IMR-90 (cell line): ENCODE data around the gene LAIR1. TPM values are rescaled to one million over a fixed set of nuclear protein-coding genes. Genes with fewer than 3 reads are reported as not detected.

Experiments
- ATAC-seq: fragments of 200-7000 bp; cut with Tn5 transposase; 2 replicates; pipeline ENCODE4 v1.9.1; 2020; ENCODE audit warnings: low read depth, mild to moderate bottlenecking, moderate library complexity
- BruUV-seq: library from RNA; stranded (reverse); fragments of 400-500 nt; replicated peaks from 2 replicates; lab custom pipeline; 2021; lab: Mats Ljungman, UMichigan
- CTCF ChIA-PET: fragments of 300-600 bp; formaldehyde crosslinking; extraction: SDS; loops from one replicate; lab custom pipeline; 2021; ENCODE audit warnings: antibody characterized with exemption; lab: Yijun Ruan, JAX
- POLR2A ChIA-PET: fragments of 300-600 bp; sonication (Branson Sonifier 250); formaldehyde crosslinking; loops from one replicate; lab custom pipeline; 2022; ENCODE audit warnings: antibody characterized with exemption; ENCODE audit not compliant: unreplicated experiment; lab: Charles Lee
- DNase-seq: peaks from one replicate; pipeline ENCODE4 v3.0.0; 2013
- H2AFZ ChIP-seq: replicated peaks from 2 replicates; pipeline ENCODE3; 2013; ENCODE audit warnings: low read length, mild to moderate bottlenecking; ENCODE audit not compliant: poor library complexity
- H2AK5ac ChIP-seq: 2 replicates; pipeline ENCODE4 v1.6.1; 2013; ENCODE audit warnings: low read depth, low read length, inconsistent platforms
- H2AK9ac ChIP-seq: replicated peaks from 2 replicates; pipeline ENCODE3; 2013; ENCODE audit warnings: mild to moderate bottlenecking, low read depth, low read length, moderate library complexity; ENCODE audit not compliant: poor library complexity
- H2BK120ac ChIP-seq: 2 replicates; pipeline ENCODE4 v1.6.1; 2013; ENCODE audit warnings: low read depth, low read length, inconsistent platforms
- H2BK15ac ChIP-seq: 3 replicates; pipeline ENCODE4 v1.6.1; 2013; ENCODE audit warnings: low read depth, low read length, inconsistent platforms
- H2BK20ac ChIP-seq: 2 replicates; pipeline ENCODE4 v1.6.1; 2013; ENCODE audit warnings: low read depth, mild to moderate bottlenecking, inconsistent platforms, low read length, moderate library complexity
- H2BK5ac ChIP-seq: 2 replicates; pipeline ENCODE4 v1.6.1; 2013; ENCODE audit warnings: mild to moderate bottlenecking, low read depth, low read length, inconsistent platforms; ENCODE audit not compliant: poor library complexity, severe bottlenecking
- H3K14ac ChIP-seq: replicated peaks from 2 replicates; pipeline ENCODE4 v1.6.1; 2013; ENCODE audit warnings: low read depth, low read length, inconsistent platforms
- H3K18ac ChIP-seq: 2 replicates; pipeline ENCODE4 v1.6.1; 2013; ENCODE audit warnings: low read depth, low read length, control low read depth
- H3K23ac ChIP-seq: 2 replicates; pipeline ENCODE4 v1.6.1; 2013; ENCODE audit warnings: low read depth, low read length, inconsistent platforms
- H3K27ac ChIP-seq: 2 replicates; pipeline ENCODE4 v1.5.1; 2013; ENCODE audit warnings: mild to moderate bottlenecking, control low read depth, low read length; ENCODE audit not compliant: insufficient read depth
- H3K27me3 ChIP-seq: 2 replicates; pipeline ENCODE4 v1.6.1; 2013; ENCODE audit warnings: low read length; ENCODE audit not compliant: control insufficient read depth, insufficient read depth
- H3K36me3 ChIP-seq: 2 replicates; pipeline ENCODE4 v1.6.1; 2013; ENCODE audit warnings: low read length, mixed read lengths; ENCODE audit not compliant: control insufficient read depth, insufficient read depth
- H3K4ac ChIP-seq: 2 replicates; pipeline ENCODE4 v1.6.1; 2013; ENCODE audit warnings: low read depth, low read length, inconsistent platforms
- H3K4me1 ChIP-seq: 2 replicates; pipeline ENCODE4 v1.6.1; 2013; ENCODE audit warnings: low read length, mixed read lengths; ENCODE audit not compliant: control insufficient read depth, insufficient read depth
- H3K4me2 ChIP-seq: 2 replicates; pipeline ENCODE4 v1.6.1; 2013; ENCODE audit warnings: low read depth, mild to moderate bottlenecking, control low read depth, low read length, moderate library complexity
- H3K4me3 ChIP-seq: 2 replicates; pipeline ENCODE4 v1.5.1; 2013; ENCODE audit warnings: low read depth, mild to moderate bottlenecking, control low read depth, low read length, moderate library complexity; ENCODE audit not compliant: insufficient read depth
- H3K56ac ChIP-seq: 2 replicates; pipeline ENCODE4 v1.6.1; 2013; ENCODE audit warnings: low read length, inconsistent platforms; ENCODE audit not compliant: insufficient read depth; ENCODE audit errors: extremely low read depth
- H3K79me1 ChIP-seq, 2 experiments: 2 replicates each; pipeline ENCODE4 v1.6.1; 2013; ENCODE audit warnings: low read length in 2 of 2, inconsistent platforms in 1 of 2, low read depth in 1 of 2
- H3K9ac ChIP-seq: 2 replicates; pipeline ENCODE4 v1.6.1; 2013; ENCODE audit warnings: low read depth, low read length, control low read depth
- H3K9me1 ChIP-seq: 2 replicates; pipeline ENCODE4 v1.6.1; 2013; ENCODE audit warnings: low read length, inconsistent platforms; ENCODE audit not compliant: insufficient read depth
- H3K9me3 ChIP-seq: 2 replicates; pipeline ENCODE4 v1.6.1; 2013; ENCODE audit warnings: low read length; ENCODE audit not compliant: control insufficient read depth, insufficient read depth
- H4K20me1 ChIP-seq: 2 replicates; pipeline ENCODE4 v1.6.1; 2013; ENCODE audit warnings: low read length, inconsistent platforms; ENCODE audit not compliant: insufficient read depth
- H4K5ac ChIP-seq: 2 replicates; pipeline ENCODE4 v1.6.1; 2013; ENCODE audit warnings: mild to moderate bottlenecking, low read depth, low read length, control low read depth
- H4K8ac ChIP-seq, 2 experiments: 2 replicates each; pipeline ENCODE4 v1.6.1; 2013; ENCODE audit warnings: low read depth in 2 of 2, low read length in 2 of 2, control low read depth in 1 of 2, inconsistent platforms in 1 of 2
- H4K91ac ChIP-seq: 2 replicates; pipeline ENCODE4 v1.6.1; 2013; ENCODE audit warnings: low read depth, low read length, inconsistent platforms; ENCODE audit not compliant: insufficient read depth
- BHLHE40 ChIP-seq: fragments of 150-350 bp; IDR thresholded peaks from 2 replicates; pipeline ENCODE4 v1.6.1; 2016; ENCODE audit warnings: mild to moderate bottlenecking, low read depth, low read length
- CEBPB ChIP-seq: IDR thresholded peaks from 2 replicates; pipeline ENCODE4 v1.6.1; 2012; ENCODE audit warnings: low read depth, low read length, improper control_type of control experiment
- MAFK ChIP-seq: IDR thresholded peaks from 2 replicates; pipeline ENCODE4 v1.6.1; 2012; ENCODE audit warnings: low read depth, low read length, improper control_type of control experiment
- MXI1 ChIP-seq: IDR thresholded peaks from 2 replicates; pipeline ENCODE4 v1.6.1; 2012; ENCODE audit warnings: low read depth, mild to moderate bottlenecking, low read length, moderate library complexity, borderline replicate concordance
- NFE2L2 ChIP-seq: fragments of 150-350 bp; IDR thresholded peaks from 2 replicates; pipeline ENCODE4 v1.6.1; 2016; ENCODE audit warnings: low read depth, mild to moderate bottlenecking, low read length
- POLR2A ChIP-seq: IDR thresholded peaks from 2 replicates; pipeline ENCODE4 v1.6.1; 2012; ENCODE audit warnings: mild to moderate bottlenecking, low read depth, low read length
- RFX5 ChIP-seq: IDR thresholded peaks from 2 replicates; pipeline ENCODE4 v1.8.0; 2012; ENCODE audit warnings: low read depth, mild to moderate bottlenecking, low read length, moderate library complexity
- WGBS, 2 experiments: methylation state at CpG; one replicate each; pipeline versions ENCODE4 v1.1.5 to v1.1.7; 2013; ENCODE audit warnings: missing lambda C conversion rate in 2 of 2; ENCODE audit not compliant: insufficient read length in 1 of 2; ENCODE audit errors: extremely low coverage in 2 of 2; 5-methylcytosine and 5-hydroxymethylcytosine counted together
- dilution Hi-C: fragments of 300-500 bp; cut with HindIII; formaldehyde crosslinking; loops from one replicate; pipeline ENCODE4 v1.14.3; 2018; ENCODE audit warnings: low sequenced_read_pairs; ENCODE audit not compliant: unreplicated experiment
- in situ Hi-C: fragments of 300-500 bp; cut with MboI; formaldehyde crosslinking; loops from 3 replicates; pipeline ENCODE4 v1.14.3; 2019; ENCODE audit warnings: low sequenced_read_pairs, inconsistent platforms, mixed read lengths
- intact Hi-C: fragments of 100-400 bp; cut with micrococcal nuclease; formaldehyde crosslinking; loops from 2 replicates; pipeline ENCODE4 v1.10.0; 2022
- polyA plus RNA-seq, 3 experiments: library from polyadenylated mRNA; depleted of rRNA; stranded (reverse); fragments of >200 nt; gene quantifications; 2 replicates each; pipeline ENCODE4 v1.2.3, GENCODE V29; 2012; ENCODE audit warnings: low replicate concordance in 1 of 3
- total RNA-seq: library from RNA; depleted of rRNA; stranded (reverse); fragments of >200 nt; gene quantifications from 2 replicates; pipeline ENCODE4 v1.2.3, GENCODE V29; 2012
- TF ChIP-seq, protein P1 (sequence below): fragments of 150-350 bp; IDR thresholded peaks from 2 replicates; pipeline ENCODE4 v1.6.1; 2017; ENCODE audit warnings: mild to moderate bottlenecking, antibody characterized with exemption, low read length, low read depth
- TF ChIP-seq, protein P2 (sequence below): conservative IDR thresholded peaks from 2 replicates; pipeline ENCODE4 v1.5.1; 2012; ENCODE audit warnings: mild to moderate bottlenecking, low read depth, low read length, improper control_type of control experiment
- TF ChIP-seq, protein P3 (sequence below): fragments of 150-350 bp; IDR thresholded peaks from 2 replicates; pipeline ENCODE4 v1.6.1; 2016; ENCODE audit warnings: low read depth, mild to moderate bottlenecking, low read length, moderate library complexity, borderline replicate concordance

Gene LAIR1
- total and polyA plus RNA-seq, 2 of the 4 experiments (the other 2 are of a cell fraction) = not detected

DNA sequence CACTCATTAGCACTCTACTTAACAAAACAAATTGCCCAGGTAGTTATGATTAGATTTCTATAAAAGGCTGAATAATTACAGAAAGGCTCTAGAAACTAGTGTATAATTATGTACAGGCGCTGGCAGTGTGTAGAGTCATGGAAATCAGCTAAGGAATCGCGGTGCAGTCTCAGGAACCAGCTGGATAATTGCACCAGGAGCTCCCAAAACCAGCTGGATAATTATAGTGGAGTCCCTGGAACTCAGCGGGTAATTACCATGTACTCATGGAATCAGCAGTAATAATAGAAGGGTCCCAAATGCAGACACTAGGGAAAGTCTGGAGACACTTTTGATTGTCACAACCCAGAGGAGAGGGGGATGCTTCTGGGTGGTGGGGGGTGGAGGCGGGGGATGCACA, 27.4 kb upstream of the LAIR1 start:
- H3K27ac ChIP-seq = no peak overlapping the region
- no peak overlapping the region for H3K4me3 ChIP-seq
- no peaks in the 10 kb centered on the region; the same call in 1 of the 2 replicates for H3K27me3 ChIP-seq
- H2AK5ac ChIP-seq = no peak overlapping the region
- ATAC-seq = no peak
- H4K5ac ChIP-seq = no peak overlapping the region
- no peak overlapping the region for H2BK120ac ChIP-seq
- no peak overlapping the region for H2AK9ac ChIP-seq
- no peak overlapping the region for H3K4me2 ChIP-seq
- in situ Hi-C loops (no loop called here), intact Hi-C loops (no loop called here), dilution Hi-C loops (no loop called here)
- H3K14ac ChIP-seq = no peak overlapping the region
- H4K91ac ChIP-seq = no peak overlapping the region
- no peak overlapping the region for H2BK20ac ChIP-seq
- no peak overlapping the region for H3K56ac ChIP-seq
- no peak overlapping the region for H2AFZ ChIP-seq
- no peak overlapping the region for H3K18ac ChIP-seq
- ChIA-PET CTCF (interaction anchor here (1.5 kb wide), 1 partner anchor 10 kb away, joined by 7 read pairs; no protein-coding TSS in a partner anchor), POLR2A (no interaction called here)
- BruUV-seq = no TSS peak
- TF ChIP-seq, protein P1, sequence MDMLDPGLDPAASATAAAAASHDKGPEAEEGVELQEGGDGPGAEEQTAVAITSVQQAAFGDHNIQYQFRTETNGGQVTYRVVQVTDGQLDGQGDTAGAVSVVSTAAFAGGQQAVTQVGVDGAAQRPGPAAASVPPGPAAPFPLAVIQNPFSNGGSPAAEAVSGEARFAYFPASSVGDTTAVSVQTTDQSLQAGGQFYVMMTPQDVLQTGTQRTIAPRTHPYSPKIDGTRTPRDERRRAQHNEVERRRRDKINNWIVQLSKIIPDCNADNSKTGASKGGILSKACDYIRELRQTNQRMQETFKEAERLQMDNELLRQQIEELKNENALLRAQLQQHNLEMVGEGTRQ = no peak
- TF ChIP-seq, protein P2, sequence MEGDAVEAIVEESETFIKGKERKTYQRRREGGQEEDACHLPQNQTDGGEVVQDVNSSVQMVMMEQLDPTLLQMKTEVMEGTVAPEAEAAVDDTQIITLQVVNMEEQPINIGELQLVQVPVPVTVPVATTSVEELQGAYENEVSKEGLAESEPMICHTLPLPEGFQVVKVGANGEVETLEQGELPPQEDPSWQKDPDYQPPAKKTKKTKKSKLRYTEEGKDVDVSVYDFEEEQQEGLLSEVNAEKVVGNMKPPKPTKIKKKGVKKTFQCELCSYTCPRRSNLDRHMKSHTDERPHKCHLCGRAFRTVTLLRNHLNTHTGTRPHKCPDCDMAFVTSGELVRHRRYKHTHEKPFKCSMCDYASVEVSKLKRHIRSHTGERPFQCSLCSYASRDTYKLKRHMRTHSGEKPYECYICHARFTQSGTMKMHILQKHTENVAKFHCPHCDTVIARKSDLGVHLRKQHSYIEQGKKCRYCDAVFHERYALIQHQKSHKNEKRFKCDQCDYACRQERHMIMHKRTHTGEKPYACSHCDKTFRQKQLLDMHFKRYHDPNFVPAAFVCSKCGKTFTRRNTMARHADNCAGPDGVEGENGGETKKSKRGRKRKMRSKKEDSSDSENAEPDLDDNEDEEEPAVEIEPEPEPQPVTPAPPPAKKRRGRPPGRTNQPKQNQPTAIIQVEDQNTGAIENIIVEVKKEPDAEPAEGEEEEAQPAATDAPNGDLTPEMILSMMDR = no peak
- TF ChIP-seq POLR2A (no peak), MAFK (no peak), RFX5 (no peak), NFE2L2 (no peak), MXI1 (no peak), BHLHE40 (no peak), CEBPB (no peak)
- TF ChIP-seq, protein P3, sequence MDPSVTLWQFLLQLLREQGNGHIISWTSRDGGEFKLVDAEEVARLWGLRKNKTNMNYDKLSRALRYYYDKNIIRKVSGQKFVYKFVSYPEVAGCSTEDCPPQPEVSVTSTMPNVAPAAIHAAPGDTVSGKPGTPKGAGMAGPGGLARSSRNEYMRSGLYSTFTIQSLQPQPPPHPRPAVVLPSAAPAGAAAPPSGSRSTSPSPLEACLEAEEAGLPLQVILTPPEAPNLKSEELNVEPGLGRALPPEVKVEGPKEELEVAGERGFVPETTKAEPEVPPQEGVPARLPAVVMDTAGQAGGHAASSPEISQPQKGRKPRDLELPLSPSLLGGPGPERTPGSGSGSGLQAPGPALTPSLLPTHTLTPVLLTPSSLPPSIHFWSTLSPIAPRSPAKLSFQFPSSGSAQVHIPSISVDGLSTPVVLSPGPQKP = no peak
- no peaks in the 10 kb centered on the region for H3K9me3 ChIP-seq
- DNase-seq = no peak
- H3K23ac ChIP-seq = no peak overlapping the region
- WGBS, 2 experiments = 46% methylated on average over 3 of the region's 5 CpGs; no CpG with 5 or more reads in 1 of the 2 experiments
- H2BK5ac ChIP-seq = no peak overlapping the region
- H3K9ac ChIP-seq = no peak overlapping the region
- no peaks in the 10 kb centered on the region for H4K20me1 ChIP-seq
- no peak overlapping the region for H3K4ac ChIP-seq
- H3K9me1 ChIP-seq = no peaks in the 10 kb centered on the region
- H4K8ac ChIP-seq = no peak overlapping the region
- no peaks in the 10 kb centered on the region for H3K36me3 ChIP-seq
- H2BK15ac ChIP-seq = no peak overlapping the region
- H3K4me1 ChIP-seq = no peaks in the 10 kb centered on the region
- H3K79me1 ChIP-seq = no peaks in the 10 kb centered on the region
